Colon (tissue), 2 donors: Measurements from ENCODE around the gene SMIM14.
"Not testable (repeated sequence)": the region's sequence is repeated elsewhere in the genome, so short reads cannot be mapped to it uniquely, and the experiment has no call there.

Experiments used
- FAIRE-seq: peaks from 2 replicates; lab custom pipeline; 2012; peaks lifted over from hg19 to GRCh38; lab: Jason Lieb, UNC
- donor health status: control.
- donor health status: control.

Gene SMIM14

GRCh38 chr4:39530682-39531081 is 108.0 kb downstream of the SMIM14 start:
- no peak for FAIRE-seq

GRCh38 chr4:39529534-39529933 is 109.1 kb downstream of the SMIM14 start:
- FAIRE-seq = no peak

GRCh38 chr4:39528061-39528465 is 110.6 kb downstream of the SMIM14 start:
- no peak for FAIRE-seq

- no peak for FAIRE-seq
Measured at GRCh38 chr4:39527296-39528060, 111.2 kb downstream of the SMIM14 start, which contains the start of gene UGDH. Gene UGDH, minus strand, starts transcription at chr4:39527439. Its CDS starts 5,927 bp downstream, at chr4:39521512.

- FAIRE-seq = no peak
Measured at GRCh38 chr4:39526765-39527295, 111.8 kb downstream of the SMIM14 start.

- FAIRE-seq = no peak
Measured at GRCh38 chr4:39525822-39526690, 112.6 kb downstream of the SMIM14 start.

- no peak for FAIRE-seq
Measured at GRCh38 chr4:39524161-39524957, 114.3 kb downstream of the SMIM14 start.

- no peak for FAIRE-seq
Measured at GRCh38 chr4:39522068-39522467, 116.6 kb downstream of the SMIM14 start.

- FAIRE-seq = no peak
Measured at GRCh38 chr4:39521253-39521919, 117.3 kb downstream of the SMIM14 start.

- no peak for FAIRE-seq
Measured at GRCh38 chr4:39518484-39518883, 120.2 kb downstream of the SMIM14 start.

- FAIRE-seq = no peak
Measured at GRCh38 chr4:39516407-39516966, 122.2 kb downstream of the SMIM14 start.

- not testable (repeated sequence) for FAIRE-seq
Measured at GRCh38 chr4:39515669-39516401, 122.8 kb downstream of the SMIM14 start.

GRCh38 chr4:39514888-39515401 is 123.7 kb downstream of the SMIM14 start:
- peak; percentile 78 for FAIRE-seq

- not testable (repeated sequence) for FAIRE-seq
Measured at GRCh38 chr4:39514266-39514665, 124.4 kb downstream of the SMIM14 start.

GRCh38 chr4:39510348-39510929 is 128.2 kb downstream of the SMIM14 start:
- FAIRE-seq = no peak

GRCh38 chr4:39505581-39505980 is 133.1 kb downstream of the SMIM14 start:
- no peak for FAIRE-seq

GRCh38 chr4:39504538-39504937 is 134.1 kb downstream of the SMIM14 start:
- FAIRE-seq = no peak

GRCh38 chr4:39502664-39503035 is 136.0 kb downstream of the SMIM14 start:
- not testable (repeated sequence) for FAIRE-seq

- FAIRE-seq = no peak
Measured at GRCh38 chr4:39502019-39502663, 136.5 kb downstream of the SMIM14 start.

GRCh38 chr4:39498727-39499020 is 140.0 kb downstream of the SMIM14 start:
- no peak for FAIRE-seq
